ENCODE results near the gene PDGFC. TPM values are rescaled to one million over a fixed set of nuclear protein-coding genes. Genes with fewer than 3 reads are reported as not detected.

PDGFC gene
- total and polyA plus RNA-seq, 2 of the 8 experiments (the other 6 are each of a cell fraction or from before 2014, with no cell fraction given), result 0.65 to 2.7 TPM

Small RNA genes within 50 kb of the gene (small RNA-seq; reads per million reads assigned to genes)
- gene AC092608.2 (ENCODE audit: insufficient read depth), result not detected

Other genes with a start within 250 kb of the PDGFC start
- 0.54 and 1.1 TPM in 2 replicates for gene GLRB, start 104.4 kb upstream of the PDGFC start, total RNA-seq (2021; fragmentation: NEBNext Ultra II Directional; extraction: Animal tissue kit (Norgen Biotek cat#: 25700))
- 0.33 and 0.36 TPM in 2 replicates for gene GLRB, start 104.4 kb upstream of the PDGFC start, polyA plus RNA-seq (2011; rRNA removed)
- gene GRIA2, start 248.9 kb upstream of the PDGFC start, total RNA-seq (2021; fragmentation: NEBNext Ultra II Directional; extraction: Animal tissue kit (Norgen Biotek cat#: 25700)), result not detected in 2 replicates
- gene GRIA2, start 248.9 kb upstream of the PDGFC start, polyA plus RNA-seq (2011; rRNA removed), result not detected in 2 replicates